Measurements from ENCODE around the gene FCHO2.
"Not testable (repeated sequence)": the region's sequence is repeated elsewhere in the genome, so short reads cannot be mapped to it uniquely, and the experiment has no call there.

DNA sequence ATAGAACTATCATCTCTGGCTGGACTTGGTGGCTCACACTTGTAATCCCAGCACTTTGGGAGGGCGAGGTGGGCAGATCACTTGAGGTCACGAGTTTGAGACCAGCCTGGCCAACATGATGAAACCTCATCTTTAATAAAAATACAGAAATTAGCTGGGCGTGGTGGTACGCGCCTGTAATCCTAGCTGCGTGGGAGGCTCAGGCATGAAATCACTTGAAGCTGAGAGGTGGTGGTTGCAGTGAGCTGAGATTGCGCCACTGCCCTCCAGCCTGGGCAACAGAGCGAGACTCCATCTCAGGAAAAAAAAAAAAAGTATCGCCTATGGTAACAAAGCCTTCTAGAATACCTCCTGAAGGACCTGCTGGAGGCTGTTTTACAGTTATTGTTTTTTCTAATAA, 55.8 kb downstream of the FCHO2 start:
- not testable (repeated sequence) for TF ChIP-seq SUZ12 (IDR thresholded peaks at IDR 0.05; ENCODE audit: extremely low read depth, insufficient read depth, insufficient read length); YY1 (IDR thresholded peaks at IDR 0.05; ENCODE audit: insufficient read depth, insufficient read length); ZNF274 (IDR thresholded peaks at IDR 0.05; ENCODE audit: low read depth, low read length)

All from NT2/D1 (cell line).